OCI-LY1 (cell line): ENCODE measurements around the gene SPRY2.

Experiments
- H2AFZ ChIP-seq: fragments of 200-600 bp; sonication (generic), shearing (Covaris generic); 2 replicates; pipeline ENCODE4 v1.6.0; 2014; ENCODE audit warnings: antibody characterized with exemption, mild to moderate bottlenecking, low read length
- H3F3A ChIP-seq: fragments of 200-600 bp; sonication (generic), shearing (Covaris generic); 2 replicates; pipeline ENCODE4 v1.6.0; 2014; ENCODE audit warnings: mild to moderate bottlenecking, antibody characterized with exemption, low read length, moderate library complexity; ENCODE audit not compliant: insufficient read depth
- H3K27ac ChIP-seq: fragments of 200-600 bp; sonication (generic); 2 replicates; pipeline ENCODE4 v1.5.1; 2014; ENCODE audit warnings: low read length, mixed run types, mild to moderate bottlenecking, low read depth; ENCODE audit not compliant: poor library complexity, severe bottlenecking
- H3K27me3 ChIP-seq: fragments of 200-600 bp; sonication (generic); 2 replicates; pipeline ENCODE4 v1.6.0; 2014; ENCODE audit warnings: antibody characterized with exemption, mild to moderate bottlenecking, low read length, moderate library complexity; ENCODE audit not compliant: insufficient read depth
- H3K36me3 ChIP-seq: fragments of 200-600 bp; sonication (generic); 2 replicates; pipeline ENCODE4 v1.6.1; 2014; ENCODE audit warnings: mild to moderate bottlenecking, antibody characterized with exemption, low read length, moderate library complexity, mixed read lengths; ENCODE audit not compliant: insufficient read depth
- H3K4me1 ChIP-seq: fragments of 200-600 bp; sonication (generic); 2 replicates; pipeline ENCODE4 v1.5.1; 2014; ENCODE audit warnings: mild to moderate bottlenecking, low read length, moderate library complexity; ENCODE audit not compliant: insufficient read depth, severe bottlenecking
- H3K4me2 ChIP-seq: fragments of 200-600 bp; sonication (generic), shearing (Covaris generic); 2 replicates; pipeline ENCODE4 v1.6.1; 2014; ENCODE audit warnings: low read length
- H3K4me3 ChIP-seq: fragments of 200-600 bp; sonication (generic); 2 replicates; pipeline ENCODE4 v1.5.1; 2014; ENCODE audit warnings: low read length, low read depth, mild to moderate bottlenecking, mixed read lengths; ENCODE audit not compliant: poor library complexity, severe bottlenecking
- H3K79me2 ChIP-seq: fragments of 200-600 bp; shearing (Covaris generic); 2 replicates; pipeline ENCODE4 v1.6.1; 2016; ENCODE audit warnings: mixed run types, low read length, mixed read lengths; ENCODE audit not compliant: insufficient read depth
- H3K9ac ChIP-seq: fragments of 200-600 bp; sonication (generic), shearing (Covaris generic); 2 replicates; pipeline ENCODE4 v1.6.1; 2014; ENCODE audit warnings: mild to moderate bottlenecking, low read length, mixed read lengths
- H3K9me2 ChIP-seq: fragments of 200-600 bp; sonication (generic), shearing (Covaris generic); 2 replicates; pipeline ENCODE4 v1.6.1; 2014; ENCODE audit warnings: low read depth, mild to moderate bottlenecking, low read length, mixed read lengths
- H3K9me3 ChIP-seq: fragments of 200-600 bp; shearing (Covaris generic); 2 replicates; pipeline ENCODE4 v1.6.1; 2014; ENCODE audit warnings: low read length, mixed read lengths
- H4K20me1 ChIP-seq: fragments of 200-600 bp; sonication (generic), shearing (Covaris generic); 2 replicates; pipeline ENCODE4 v1.6.0; 2016; ENCODE audit warnings: mild to moderate bottlenecking, low read length; ENCODE audit not compliant: insufficient read depth
- EZH2 ChIP-seq: fragments of 200-600 bp; sonication (generic), shearing (Covaris generic); IDR thresholded peaks from 2 replicates; pipeline ENCODE4 v1.8.0; 2017; ENCODE audit warnings: borderline replicate concordance, mixed run types, mild to moderate bottlenecking, antibody characterized with exemption, low read length, moderate library complexity, mixed read lengths
- TF ChIP-seq, protein P1 (sequence below): fragments of 200-600 bp; sonication (generic), shearing (Covaris generic); IDR thresholded peaks from 2 replicates; pipeline ENCODE4 v1.5.1; 2017; ENCODE audit warnings: mild to moderate bottlenecking, antibody characterized with exemption, low read length, moderate library complexity, mixed read lengths

SPRY2 gene

DNA sequence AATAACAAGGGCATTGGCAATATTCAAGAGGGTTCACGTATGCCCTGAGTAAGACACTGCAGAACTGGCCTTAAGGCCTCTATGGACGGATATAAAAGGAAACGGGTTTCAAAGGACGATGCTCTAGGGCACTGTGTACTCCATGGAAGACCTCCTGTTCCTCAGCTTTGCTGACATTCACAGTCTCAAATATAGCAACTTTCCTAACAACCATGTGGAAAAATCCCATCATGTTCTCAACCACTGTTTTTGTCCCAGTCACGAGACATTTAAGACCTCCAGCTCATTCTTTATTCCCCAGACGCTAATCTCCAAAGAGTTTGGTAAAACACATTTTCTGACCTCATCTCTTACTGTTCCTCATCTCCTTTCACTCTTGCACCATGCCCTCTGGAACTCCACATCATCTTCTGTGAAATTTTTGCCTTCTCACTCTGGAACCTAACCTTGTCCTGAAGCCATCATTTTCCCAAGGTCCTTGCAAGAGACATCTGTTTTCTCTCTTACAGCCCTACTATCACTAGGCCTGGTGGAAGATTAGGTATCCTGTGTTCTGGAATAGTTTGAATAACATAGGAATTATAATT, 37.6 kb downstream of the SPRY2 start:
- Histone ChIP-seq H2AFZ (no peak overlapping the region), H3F3A (no peaks in the 10 kb centered on the region), H3K4me1 (no peaks in the 10 kb centered on the region), H4K20me1 (no peaks in the 10 kb centered on the region), H3K27me3 (no peaks in the 10 kb centered on the region), H3K27ac (no peak overlapping the region), H3K4me2 (no peak overlapping the region), H3K79me2 (no peaks in the 10 kb centered on the region), H3K36me3 (no peaks in the 10 kb centered on the region), H3K9me2 (0 out of 2 replicates have a peak, but pooled peaks cover 3% of the 10 kb centered on the region), H3K4me3 (no peak overlapping the region), H3K9me3 (no peaks in the 10 kb centered on the region), H3K9ac (no peak overlapping the region)
- no peak for TF ChIP-seq EZH2
- TF ChIP-seq, protein P1, sequence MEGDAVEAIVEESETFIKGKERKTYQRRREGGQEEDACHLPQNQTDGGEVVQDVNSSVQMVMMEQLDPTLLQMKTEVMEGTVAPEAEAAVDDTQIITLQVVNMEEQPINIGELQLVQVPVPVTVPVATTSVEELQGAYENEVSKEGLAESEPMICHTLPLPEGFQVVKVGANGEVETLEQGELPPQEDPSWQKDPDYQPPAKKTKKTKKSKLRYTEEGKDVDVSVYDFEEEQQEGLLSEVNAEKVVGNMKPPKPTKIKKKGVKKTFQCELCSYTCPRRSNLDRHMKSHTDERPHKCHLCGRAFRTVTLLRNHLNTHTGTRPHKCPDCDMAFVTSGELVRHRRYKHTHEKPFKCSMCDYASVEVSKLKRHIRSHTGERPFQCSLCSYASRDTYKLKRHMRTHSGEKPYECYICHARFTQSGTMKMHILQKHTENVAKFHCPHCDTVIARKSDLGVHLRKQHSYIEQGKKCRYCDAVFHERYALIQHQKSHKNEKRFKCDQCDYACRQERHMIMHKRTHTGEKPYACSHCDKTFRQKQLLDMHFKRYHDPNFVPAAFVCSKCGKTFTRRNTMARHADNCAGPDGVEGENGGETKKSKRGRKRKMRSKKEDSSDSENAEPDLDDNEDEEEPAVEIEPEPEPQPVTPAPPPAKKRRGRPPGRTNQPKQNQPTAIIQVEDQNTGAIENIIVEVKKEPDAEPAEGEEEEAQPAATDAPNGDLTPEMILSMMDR: no peak

DNA sequence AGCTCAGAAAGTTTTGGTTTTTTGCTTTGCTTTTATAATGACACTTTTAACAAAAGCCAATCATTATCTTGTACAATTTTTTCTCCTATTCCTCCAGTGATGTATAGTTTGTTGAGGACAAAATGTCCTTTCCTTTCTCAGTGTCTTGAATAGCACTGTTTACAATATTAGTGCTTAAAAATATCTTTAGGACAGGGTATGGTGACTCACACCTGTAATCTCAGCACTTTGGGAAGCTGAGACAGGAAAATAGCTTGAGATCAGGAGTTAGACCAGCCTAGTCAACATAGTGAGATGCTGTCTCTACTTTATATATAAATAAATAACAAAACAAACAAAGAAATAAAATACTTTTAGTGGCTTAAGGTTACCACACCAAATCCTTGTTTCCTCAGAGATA, 41.9 kb downstream of the SPRY2 start:
- H3K9me3 ChIP-seq: no peaks in the 10 kb centered on the region
- H3F3A ChIP-seq: no peaks in the 10 kb centered on the region
- no peaks in the 10 kb centered on the region for H3K4me1 ChIP-seq
- H3K4me3 ChIP-seq: no peak overlapping the region
- H3K27me3 ChIP-seq: no peaks in the 10 kb centered on the region
- no peaks in the 10 kb centered on the region for H3K79me2 ChIP-seq
- H3K4me2 ChIP-seq: no peak overlapping the region
- no peak for TF ChIP-seq EZH2
- TF ChIP-seq, protein P1: no peak
- H3K36me3 ChIP-seq: no peaks in the 10 kb centered on the region
- no peaks in the 10 kb centered on the region for H3K9me2 ChIP-seq
- H2AFZ ChIP-seq: no peak overlapping the region
- H4K20me1 ChIP-seq: no peaks in the 10 kb centered on the region
- no peak overlapping the region for H3K27ac ChIP-seq
- H3K9ac ChIP-seq: no peak overlapping the region

DNA sequence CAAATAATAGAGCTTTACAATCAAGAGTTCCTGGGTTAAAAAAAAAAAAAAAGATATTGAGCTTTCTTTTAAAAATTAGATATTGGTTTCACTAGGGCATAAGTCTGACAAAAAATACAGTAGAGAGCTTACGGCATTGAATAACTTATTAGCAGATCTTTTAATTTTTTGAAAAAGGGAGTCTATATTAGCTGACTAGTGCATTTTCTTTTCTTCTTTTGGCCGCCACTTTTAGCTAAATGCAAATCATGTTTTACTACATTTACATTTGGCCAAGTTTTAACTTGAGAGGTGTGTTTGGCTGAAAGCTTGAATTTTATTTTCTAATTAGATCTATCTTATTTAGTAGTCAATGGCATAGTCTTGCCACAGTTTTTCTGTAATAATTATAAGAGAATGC, 43.4 kb downstream of the SPRY2 start:
- Histone ChIP-seq H3F3A (no peaks in the 10 kb centered on the region), H2AFZ (no peak overlapping the region), H3K4me2 (no peak overlapping the region), H3K9me3 (no peaks in the 10 kb centered on the region), H3K27ac (no peak overlapping the region), H3K79me2 (no peaks in the 10 kb centered on the region), H3K4me1 (no peaks in the 10 kb centered on the region), H4K20me1 (no peaks in the 10 kb centered on the region), H3K9me2 (no peaks in the 10 kb centered on the region), H3K36me3 (no peaks in the 10 kb centered on the region), H3K27me3 (no peaks in the 10 kb centered on the region), H3K9ac (no peak overlapping the region), H3K4me3 (no peak overlapping the region)
- TF ChIP-seq EZH2: no peak
- TF ChIP-seq, protein P1: no peak
